GM18498 (cell line): ENCODE results near the gene POC5.
"Not testable (repeated sequence)": the region's sequence is repeated elsewhere in the genome, so short reads cannot be mapped to it uniquely, and the experiment has no call there.

Experiments
- ATAC-seq: cut with Tn5 transposase; IDR thresholded peaks from one replicate; pipeline ENCODE4 v1.9.1; 2021; ENCODE audit warnings: mild to moderate bottlenecking, moderate library complexity; ENCODE audit not compliant: unreplicated experiment

The POC5 gene

GRCh38 chr5:75707911-75708509 lies 9.2 kb downstream of the POC5 start:
- no peak for ATAC-seq

GRCh38 chr5:75706775-75707174 lies 10.5 kb downstream of the POC5 start:
- ATAC-seq = no peak

GRCh38 chr5:75706016-75706415 lies 11.2 kb downstream of the POC5 start:
- no peak for ATAC-seq

- no peak for ATAC-seq
Observed at GRCh38 chr5:75701856-75702255, 15.4 kb downstream of the POC5 start.

GRCh38 chr5:75695472-75696351 lies 21.5 kb downstream of the POC5 start:
- not testable (repeated sequence) for ATAC-seq

- ATAC-seq = no peak
Observed at GRCh38 chr5:75694781-75695180, 22.5 kb downstream of the POC5 start.

- no peak for ATAC-seq
Observed at GRCh38 chr5:75690669-75691068, 26.6 kb downstream of the POC5 start.

GRCh38 chr5:75686480-75686879 lies 30.8 kb downstream of the POC5 start:
- no peak for ATAC-seq

GRCh38 chr5:75685141-75685540 lies 32.1 kb downstream of the POC5 start:
- ATAC-seq = no peak

- ATAC-seq = no peak
Observed at GRCh38 chr5:75681125-75681830, 36.0 kb downstream of the POC5 start.

GRCh38 chr5:75678155-75678554 lies 39.1 kb downstream of the POC5 start:
- ATAC-seq = no peak

GRCh38 chr5:75677607-75678006 lies 39.6 kb downstream of the POC5 start:
- ATAC-seq = no peak

GRCh38 chr5:75675783-75676182 lies 41.5 kb downstream of the POC5 start:
- ATAC-seq = no peak

- ATAC-seq = no peak
Observed at GRCh38 chr5:75672616-75673015, 44.6 kb downstream of the POC5 start.

GRCh38 chr5:75671506-75671905 lies 45.7 kb downstream of the POC5 start:
- no peak for ATAC-seq

- ATAC-seq = no peak
Observed at GRCh38 chr5:75670577-75670976, 46.7 kb downstream of the POC5 start.

GRCh38 chr5:75668977-75669689 lies 48.1 kb downstream of the POC5 start:
- peak; percentile 92 for ATAC-seq

- peak; percentile 1 for ATAC-seq
Observed at GRCh38 chr5:75668445-75668844, 48.8 kb downstream of the POC5 start.

GRCh38 chr5:75667586-75667985 lies 49.7 kb downstream of the POC5 start:
- ATAC-seq = no peak

- ATAC-seq = no peak
Observed at GRCh38 chr5:75666801-75667200, 50.4 kb downstream of the POC5 start.

- ATAC-seq = no peak
Observed at GRCh38 chr5:75664979-75665378, 52.3 kb downstream of the POC5 start.
